HepG2 (cell line): ENCODE measurements around the gene KIF22. TPM values are rescaled to one million over a fixed set of nuclear protein-coding genes. Genes with fewer than 3 reads are reported as not detected.
A peak's percentile ranks its signal among the peaks of the same experiment; 100 is the strongest.

Experiments
- ATF3 ChIP-seq: sonication (generic); formaldehyde crosslinking; IDR thresholded peaks from 2 replicates; pipeline ENCODE4 v1.4.0; 2020; ENCODE audit warnings: missing genetic modification reagents
- NPAS2 ChIP-seq: sonication (generic); formaldehyde crosslinking; IDR thresholded peaks from 2 replicates; pipeline ENCODE4 v1.8.0; 2022; ENCODE audit warnings: mild to moderate bottlenecking, missing genetic modification reagents, borderline replicate concordance
- SIN3A ChIP-seq: IDR thresholded peaks from 2 replicates; pipeline ENCODE4 v1.6.1; 2011; ENCODE audit warnings: low read depth, mild to moderate bottlenecking, control low read depth, low read length, borderline replicate concordance
- SNAPC4 ChIP-seq: sonication (generic); formaldehyde crosslinking; IDR thresholded peaks from 2 replicates; pipeline ENCODE4 v1.4.0; 2020; ENCODE audit warnings: mild to moderate bottlenecking, missing genetic modification reagents
- ZBTB14 ChIP-seq: sonication (generic); formaldehyde crosslinking; IDR thresholded peaks from 2 replicates; pipeline ENCODE4 v1.4.0; 2020; ENCODE audit warnings: missing genetic modification reagents
- ZFP36L1 ChIP-seq: sonication (generic); formaldehyde crosslinking; IDR thresholded peaks from 2 replicates; pipeline ENCODE4 v1.8.0; 2022; ENCODE audit warnings: mild to moderate bottlenecking, missing genetic modification reagents, moderate library complexity
- ZIK1 ChIP-seq: sonication (generic); formaldehyde crosslinking; IDR thresholded peaks from 2 replicates; pipeline ENCODE4 v1.5.0; 2020; ENCODE audit warnings: mild to moderate bottlenecking, low read depth, missing genetic modification reagents, borderline replicate concordance
- ZNF329 ChIP-seq: sonication (generic); formaldehyde crosslinking; IDR thresholded peaks from 2 replicates; pipeline ENCODE4 v1.9.0; 2021; ENCODE audit warnings: low read depth, mild to moderate bottlenecking, missing genetic modification reagents
- ZNF430 ChIP-seq: sonication (generic); formaldehyde crosslinking; IDR thresholded peaks from 2 replicates; pipeline ENCODE4 v1.9.0; 2021; ENCODE audit warnings: mild to moderate bottlenecking, missing genetic modification reagents
- ZNF549 ChIP-seq: sonication (generic); formaldehyde crosslinking; IDR thresholded peaks from 2 replicates; pipeline ENCODE4 v1.5.0; 2020; ENCODE audit warnings: missing genetic modification reagents
- ZNF577 ChIP-seq: sonication (generic); formaldehyde crosslinking; IDR thresholded peaks from 2 replicates; pipeline ENCODE4 v1.4.0; 2020; ENCODE audit warnings: mild to moderate bottlenecking, low read depth, missing genetic modification reagents, borderline replicate concordance
- ZNF605 ChIP-seq: sonication (generic); formaldehyde crosslinking; IDR thresholded peaks from 2 replicates; pipeline ENCODE4 v1.8.0; 2022; ENCODE audit warnings: mild to moderate bottlenecking, missing genetic modification reagents
- polyA plus RNA-seq, 8 experiments: library from polyadenylated mRNA; depleted of rRNA in 3 of 8; stranded (reverse) in 7 of 8; unstranded in 1 of 8; fragments of >200 nt; fragmentation: Illumina TruSeq in 4 of 8; extraction: Trizol in 4 of 8; gene quantifications; 2 replicates each; pipeline versions ENCODE4 v1.2.1 to v1.2.3, GENCODE V29; 2011 to 2016; ENCODE audit warnings: low read depth in 4 of 8, missing spikeins in 1 of 8, mixed read lengths in 1 of 8; ENCODE audit not compliant: insufficient read depth in 1 of 8
- total RNA-seq, 5 experiments: library from RNA; depleted of rRNA; stranded (reverse); fragments of >200 nt; fragmentation: Illumina TruSeq; extraction: Trizol; gene quantifications; 2 replicates each; pipeline ENCODE4 v1.2.3, GENCODE V29; 2016; ENCODE audit warnings: low read depth in 1 of 5
- TF ChIP-seq, protein P1 (sequence below): sonication (generic); formaldehyde crosslinking; IDR thresholded peaks from 2 replicates; pipeline ENCODE4 v1.8.1; 2023; ENCODE audit warnings: mild to moderate bottlenecking, inconsistent platforms, moderate library complexity, missing genetic modification reagents, borderline replicate concordance
- TF ChIP-seq, protein P2 (sequence below): IDR thresholded peaks from 2 replicates; pipeline ENCODE4 v1.6.1; 2016; ENCODE audit warnings: low read depth, missing genetic modification reagents, missing compliant biosample characterization

The KIF22 gene
- total and polyA plus RNA-seq, 2 of the 13 experiments (the other 11 are each of a cell fraction or from before 2014, with no cell fraction given): 95.8 to 118 TPM

DNA sequence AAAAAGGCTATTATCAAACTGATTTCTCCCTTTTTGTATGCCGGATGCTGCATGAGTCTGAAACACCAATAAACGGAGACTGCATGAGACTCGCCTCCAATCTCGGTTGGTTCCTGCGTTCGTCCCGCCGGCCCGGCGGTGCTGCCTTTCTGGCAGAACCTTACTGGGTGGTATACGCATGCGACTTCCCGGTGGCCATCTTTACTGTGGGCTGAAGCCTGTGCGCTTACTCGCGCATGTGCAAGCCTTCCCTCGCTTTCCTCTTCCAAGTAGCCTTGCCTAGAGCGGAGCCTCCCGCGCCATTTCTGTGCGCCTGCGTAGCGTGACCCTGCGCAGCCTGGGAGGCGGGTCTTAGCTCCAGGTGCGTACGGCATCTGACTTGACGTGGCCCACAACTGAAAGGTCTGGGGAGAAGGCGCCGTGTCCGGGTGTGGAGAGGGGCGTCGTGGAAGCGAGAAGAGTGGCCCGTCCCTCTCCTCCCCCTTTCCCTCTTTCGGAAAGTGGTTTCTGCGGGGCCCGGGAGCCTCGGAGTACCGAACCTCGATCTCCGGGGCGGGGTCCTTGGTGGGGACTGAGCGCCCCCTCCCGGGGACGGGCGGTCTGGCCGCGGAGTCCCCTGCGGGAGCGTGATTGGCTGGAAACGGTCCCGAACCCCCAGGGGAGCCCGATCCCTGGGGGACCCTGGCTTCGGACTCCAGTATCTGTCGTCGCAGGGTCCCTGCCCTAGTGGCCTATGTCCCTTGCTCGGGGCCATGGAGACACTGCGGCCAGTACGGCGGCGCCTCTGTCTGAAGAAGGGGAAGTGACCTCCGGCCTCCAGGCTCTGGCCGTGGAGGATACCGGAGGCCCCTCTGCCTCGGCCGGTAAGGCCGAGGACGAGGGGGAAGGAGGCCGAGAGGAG is 25.5 kb downstream of the KIF22 start, which contains the start of gene PAGR1 (continued):
- TF ChIP-seq SNAPC4 (CRISPR knock-in tag) (peak; percentile 90; the same call in 1 of the 2 replicates), NPAS2 (CRISPR knock-in tag) (no peak), ZNF605 (CRISPR knock-in tag) (peak; percentile 76), ZNF430 (CRISPR knock-in tag) (no peak; the same call in 1 of the 2 replicates), ZFP36L1 (CRISPR knock-in tag) (peak; percentile 89; the same call in 1 of the 2 replicates), ZNF577 (CRISPR knock-in tag) (no peak), ZNF329 (CRISPR knock-in tag) (peak; percentile 52; the same call in 1 of the 2 replicates), SIN3A (peak; percentile 52; the same call in 1 of the 2 replicates), ZNF549 (CRISPR knock-in tag) (no peak), ZBTB14 (peak; percentile 44), ATF3 (CRISPR knock-in tag) (peak; percentile 46; the same call in 1 of the 2 replicates), ZIK1 (CRISPR knock-in tag) (no peak)
- TF ChIP-seq, protein P1, sequence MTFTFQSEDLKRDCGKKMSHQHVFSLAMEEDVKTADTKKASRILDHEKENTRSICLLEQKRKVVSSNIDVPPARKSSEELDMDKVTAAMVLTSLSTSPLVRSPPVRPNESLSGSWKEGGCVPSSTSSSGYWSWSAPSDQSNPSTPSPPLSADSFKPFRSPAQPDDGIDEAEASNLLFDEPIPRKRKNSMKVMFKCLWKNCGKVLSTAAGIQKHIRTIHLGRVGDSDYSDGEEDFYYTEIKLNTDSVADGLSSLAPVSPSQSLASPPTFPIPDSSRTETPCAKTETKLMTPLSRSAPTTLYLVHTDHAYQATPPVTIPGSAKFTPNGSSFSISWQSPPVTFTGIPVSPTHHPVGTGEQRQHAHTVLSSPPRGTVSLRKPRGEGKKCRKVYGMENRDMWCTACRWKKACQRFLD (CRISPR knock-in tag): peak; percentile 22; the same call in 1 of the 2 replicates
- TF ChIP-seq, protein P2, sequence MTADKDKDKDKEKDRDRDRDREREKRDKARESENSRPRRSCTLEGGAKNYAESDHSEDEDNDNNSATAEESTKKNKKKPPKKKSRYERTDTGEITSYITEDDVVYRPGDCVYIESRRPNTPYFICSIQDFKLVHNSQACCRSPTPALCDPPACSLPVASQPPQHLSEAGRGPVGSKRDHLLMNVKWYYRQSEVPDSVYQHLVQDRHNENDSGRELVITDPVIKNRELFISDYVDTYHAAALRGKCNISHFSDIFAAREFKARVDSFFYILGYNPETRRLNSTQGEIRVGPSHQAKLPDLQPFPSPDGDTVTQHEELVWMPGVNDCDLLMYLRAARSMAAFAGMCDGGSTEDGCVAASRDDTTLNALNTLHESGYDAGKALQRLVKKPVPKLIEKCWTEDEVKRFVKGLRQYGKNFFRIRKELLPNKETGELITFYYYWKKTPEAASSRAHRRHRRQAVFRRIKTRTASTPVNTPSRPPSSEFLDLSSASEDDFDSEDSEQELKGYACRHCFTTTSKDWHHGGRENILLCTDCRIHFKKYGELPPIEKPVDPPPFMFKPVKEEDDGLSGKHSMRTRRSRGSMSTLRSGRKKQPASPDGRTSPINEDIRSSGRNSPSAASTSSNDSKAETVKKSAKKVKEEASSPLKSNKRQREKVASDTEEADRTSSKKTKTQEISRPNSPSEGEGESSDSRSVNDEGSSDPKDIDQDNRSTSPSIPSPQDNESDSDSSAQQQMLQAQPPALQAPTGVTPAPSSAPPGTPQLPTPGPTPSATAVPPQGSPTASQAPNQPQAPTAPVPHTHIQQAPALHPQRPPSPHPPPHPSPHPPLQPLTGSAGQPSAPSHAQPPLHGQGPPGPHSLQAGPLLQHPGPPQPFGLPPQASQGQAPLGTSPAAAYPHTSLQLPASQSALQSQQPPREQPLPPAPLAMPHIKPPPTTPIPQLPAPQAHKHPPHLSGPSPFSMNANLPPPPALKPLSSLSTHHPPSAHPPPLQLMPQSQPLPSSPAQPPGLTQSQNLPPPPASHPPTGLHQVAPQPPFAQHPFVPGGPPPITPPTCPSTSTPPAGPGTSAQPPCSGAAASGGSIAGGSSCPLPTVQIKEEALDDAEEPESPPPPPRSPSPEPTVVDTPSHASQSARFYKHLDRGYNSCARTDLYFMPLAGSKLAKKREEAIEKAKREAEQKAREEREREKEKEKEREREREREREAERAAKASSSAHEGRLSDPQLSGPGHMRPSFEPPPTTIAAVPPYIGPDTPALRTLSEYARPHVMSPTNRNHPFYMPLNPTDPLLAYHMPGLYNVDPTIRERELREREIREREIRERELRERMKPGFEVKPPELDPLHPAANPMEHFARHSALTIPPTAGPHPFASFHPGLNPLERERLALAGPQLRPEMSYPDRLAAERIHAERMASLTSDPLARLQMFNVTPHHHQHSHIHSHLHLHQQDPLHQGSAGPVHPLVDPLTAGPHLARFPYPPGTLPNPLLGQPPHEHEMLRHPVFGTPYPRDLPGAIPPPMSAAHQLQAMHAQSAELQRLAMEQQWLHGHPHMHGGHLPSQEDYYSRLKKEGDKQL (CRISPR knock-in tag): no peak
